HG02885 (cell line): ENCODE data around the gene MRGPRX2.

Experiments
- ATAC-seq: cut with Tn5 transposase; IDR thresholded peaks from one replicate; pipeline ENCODE4 v1.9.1; 2021; ENCODE audit warnings: mild to moderate bottlenecking; ENCODE audit not compliant: unreplicated experiment, poor library complexity

MRGPRX2 gene

GRCh38 chr11:19076744-19077589, 16.4 kb upstream of the MRGPRX2 start:
- ATAC-seq = peak; percentile 78

GRCh38 chr11:19075636-19076035, 15.1 kb upstream of the MRGPRX2 start:
- ATAC-seq = no peak

GRCh38 chr11:19073454-19074415, 13.2 kb upstream of the MRGPRX2 start:
- ATAC-seq = no peak

- no peak for ATAC-seq
Measured at GRCh38 chr11:19072464-19072863, 11.9 kb upstream of the MRGPRX2 start.

GRCh38 chr11:19071255-19071654, 10.7 kb upstream of the MRGPRX2 start:
- peak; percentile 98 for ATAC-seq

GRCh38 chr11:19059833-19060232, 684 bp downstream of the MRGPRX2 start:
- no peak for ATAC-seq

GRCh38 chr11:19055905-19056304, 4.6 kb downstream of the MRGPRX2 start:
- no peak for ATAC-seq

- ATAC-seq = no peak
Measured at GRCh38 chr11:19055016-19055415, 5.5 kb downstream of the MRGPRX2 start.

- ATAC-seq = no peak
Measured at GRCh38 chr11:19053909-19054308, 6.6 kb downstream of the MRGPRX2 start.

- ATAC-seq = no peak
Measured at GRCh38 chr11:19050281-19050680, 10.2 kb downstream of the MRGPRX2 start.

GRCh38 chr11:19049351-19049750, 11.2 kb downstream of the MRGPRX2 start:
- ATAC-seq = no peak

GRCh38 chr11:19040051-19040450, 20.5 kb downstream of the MRGPRX2 start:
- no peak for ATAC-seq

- no peak for ATAC-seq
Measured at GRCh38 chr11:19039409-19039808, 21.1 kb downstream of the MRGPRX2 start.

- ATAC-seq = no peak
Measured at GRCh38 chr11:19032990-19033389, 27.5 kb downstream of the MRGPRX2 start.

GRCh38 chr11:19027829-19028595, 32.5 kb downstream of the MRGPRX2 start:
- no peak for ATAC-seq

GRCh38 chr11:19026862-19027261, 33.7 kb downstream of the MRGPRX2 start:
- no peak for ATAC-seq

- no peak for ATAC-seq
Measured at GRCh38 chr11:19025481-19026406, 34.8 kb downstream of the MRGPRX2 start.

GRCh38 chr11:19020831-19021230, 39.7 kb downstream of the MRGPRX2 start:
- no peak for ATAC-seq

- ATAC-seq = no peak
Measured at GRCh38 chr11:19018901-19019300, 41.6 kb downstream of the MRGPRX2 start.
